Endodermal cell (in vitro differentiated cells): ENCODE results near the gene KRTAP4-12. TPM values are rescaled to one million over a fixed set of nuclear protein-coding genes. Genes with fewer than 3 reads are reported as not detected.
"Not testable (repeated sequence)": the region's sequence is repeated elsewhere in the genome, so short reads cannot be mapped to it uniquely, and the experiment has no call there.

Experiments
- DNase-seq: peaks from one replicate; pipeline ENCODE4 v3.0.0-alpha.2; 2017
- H3K27ac ChIP-seq: 2 replicates; pipeline ENCODE4 v1.5.1; 2013; ENCODE audit warnings: mild to moderate bottlenecking, low read depth, low read length, moderate library complexity
- H3K27me3 ChIP-seq: 2 replicates; pipeline ENCODE4 v1.6.1; 2013; ENCODE audit warnings: mild to moderate bottlenecking, low read length, moderate library complexity; ENCODE audit not compliant: insufficient read depth, control insufficient read depth, poor library complexity, severe bottlenecking
- H3K36me3 ChIP-seq: 2 replicates; pipeline ENCODE4 v1.7.0; 2013; ENCODE audit warnings: mild to moderate bottlenecking, low read length, moderate library complexity; ENCODE audit not compliant: control insufficient read depth, insufficient read depth
- H3K4me1 ChIP-seq: one replicate; pipeline ENCODE4 v1.7.0; 2013; ENCODE audit warnings: low read length; ENCODE audit not compliant: control insufficient read depth, insufficient read depth
- H3K4me3 ChIP-seq: 2 replicates; pipeline ENCODE4 v1.5.1; 2013; ENCODE audit warnings: mild to moderate bottlenecking, low read length, moderate library complexity
- H3K9ac ChIP-seq: 2 replicates; pipeline ENCODE4 v1.6.1; 2013; ENCODE audit warnings: mild to moderate bottlenecking, low read length, moderate library complexity; ENCODE audit not compliant: poor library complexity, severe bottlenecking; ENCODE audit errors: extremely low read depth
- H3K9me3 ChIP-seq: 2 replicates; pipeline ENCODE4 v1.6.1; 2013; ENCODE audit warnings: mild to moderate bottlenecking, low read length, moderate library complexity; ENCODE audit not compliant: control insufficient read depth
- H3K27ac Mint-ChIP-seq: 2 replicates; pipeline ENCODE4 v1.8.0; 2020; ENCODE audit warnings: mixed read lengths
- H3K27me3 Mint-ChIP-seq: 2 replicates; pipeline ENCODE4 v1.8.0; 2021; ENCODE audit warnings: mild to moderate bottlenecking, mixed read lengths; ENCODE audit not compliant: insufficient read depth
- H3K36me3 Mint-ChIP-seq: 2 replicates; pipeline ENCODE4 v1.8.0; 2020; ENCODE audit warnings: low read depth, mixed read lengths
- H3K4me1 Mint-ChIP-seq: 2 replicates; pipeline ENCODE4 v1.8.0; 2020; ENCODE audit warnings: mixed read lengths
- H3K4me3 Mint-ChIP-seq: 2 replicates; pipeline ENCODE4 v1.8.0; 2020; ENCODE audit warnings: mild to moderate bottlenecking, moderate library complexity, mixed read lengths
- H3K9me3 Mint-ChIP-seq: 2 replicates; pipeline ENCODE4 v1.8.0; 2020; ENCODE audit warnings: mild to moderate bottlenecking, mixed read lengths
- CTCF ChIP-seq: fragments of 200-600 bp; sonication (generic); conservative IDR thresholded peaks from 2 replicates; pipeline ENCODE4 v1.5.0; 2021; ENCODE audit warnings: antibody characterized with exemption, mild to moderate bottlenecking
- WGBS, 2 experiments: methylation state at CpG; one replicate each; pipeline versions ENCODE4 v1.1.5 to v1.1.7; 2013; ENCODE audit warnings: missing lambda C conversion rate in 2 of 2, mixed read lengths in 1 of 2; ENCODE audit not compliant: insufficient coverage in 1 of 2, insufficient read length in 1 of 2; 5-methylcytosine and 5-hydroxymethylcytosine counted together
- long read RNA-seq, 4 experiments: library from polyadenylated mRNA in 2 of 4; library from RNA in 1 of 4; library from capped mRNA in 1 of 4; stranded (forward) in 3 of 4; unstranded in 1 of 4; transcript quantifications; one replicate each; pipeline ENCODE4 v2.0.0, GENCODE V29; 2020 to 2021; ENCODE audit warnings: inconsistent platforms in 1 of 4
- polyA plus RNA-seq, 2 experiments: library from polyadenylated mRNA; stranded (reverse); fragments of 50-300 nt; gene quantifications; one replicate each; pipeline ENCODE4 v1.2.3, GENCODE V29; 2013
- total RNA-seq, 2 donors: library from RNA; stranded (reverse); fragmentation: NEBNext Ultra II Directional in 1 of 2; extraction: Animal tissue kit (Norgen Biotek cat#: 25700) in 1 of 2; gene quantifications; 2 replicates in 1 of 2; 3 replicates in 1 of 2; pipeline ENCODE4 v1.2.1, GENCODE V29; 2021

KRTAP4-12 gene
- total RNA-seq, result not detected
- not detected for polyA plus RNA-seq (2013, experiment 1 of 2)
- not detected for polyA plus RNA-seq (2013, experiment 2 of 2)
- long read RNA-seq, experiment 1, result 0 reads
- long read RNA-seq, experiment 2, result 0 reads
- long read RNA-seq, experiment 3, result 0 reads
- long read RNA-seq, experiment 4, result 0 reads

DNA sequence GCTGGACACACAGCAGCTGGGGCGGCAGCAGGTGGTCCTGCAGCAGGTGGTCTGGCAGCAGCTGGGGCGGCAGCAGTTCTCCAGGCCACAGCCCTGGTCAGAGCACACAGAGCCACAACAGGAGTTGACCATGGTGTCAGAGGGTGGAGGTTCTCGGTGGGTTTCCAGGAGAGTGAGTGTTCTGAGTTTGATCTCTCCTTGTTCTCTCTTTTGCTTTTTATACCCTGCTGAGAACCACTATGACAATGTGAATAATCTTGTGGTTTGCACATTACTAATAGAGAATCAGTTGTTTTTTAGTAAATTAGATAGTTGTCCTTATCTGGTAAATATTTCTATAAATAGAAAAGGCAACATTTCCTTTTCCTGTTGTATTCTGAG, at the start of gene KRTAP4-12:
Gene KRTAP4-12, minus strand, starts transcription at position 192 of the 381 bp plus-strand sequence. Its CDS starts 60 bp downstream, at position 132.
- H3K9me3 Mint-ChIP-seq, H3K4me3 ChIP-seq, DNase-seq, H3K9me3 ChIP-seq, H3K9ac ChIP-seq, H3K4me3 Mint-ChIP-seq, H3K36me3 Mint-ChIP-seq, H3K27me3 Mint-ChIP-seq, H3K4me1 Mint-ChIP-seq, H3K27me3 ChIP-seq, H3K27ac ChIP-seq, H3K27ac Mint-ChIP-seq, H3K4me1 ChIP-seq, H3K36me3 ChIP-seq: not testable (repeated sequence)
- 75 to 78% methylated on average over 1 to 3 of the region's 3 CpGs for WGBS, 2 experiments

- no peak for TF ChIP-seq CTCF
Measured at GRCh38 chr17:41171886-41172285, 47.9 kb upstream of the KRTAP4-12 start.

DNA sequence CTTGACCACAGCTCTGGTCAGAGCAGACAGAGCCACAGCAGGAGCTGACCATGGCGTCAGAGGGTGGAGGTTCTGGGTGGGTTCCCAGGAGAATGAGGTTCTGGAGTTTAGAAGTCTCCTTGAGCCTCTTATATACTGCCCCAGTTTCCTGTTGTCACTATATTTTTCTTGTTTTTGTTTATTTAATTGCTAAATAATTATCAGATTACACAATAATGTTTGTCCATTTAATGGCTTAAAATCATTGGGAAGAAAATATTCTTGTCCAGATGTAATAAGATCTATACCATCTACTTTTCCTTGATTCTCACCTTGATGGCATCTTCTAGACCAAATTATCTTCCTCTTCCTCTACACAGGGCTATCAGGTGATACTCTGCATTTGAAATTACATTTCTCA, 44.1 kb upstream of the KRTAP4-12 start, which contains the start of gene KRTAP4-3:
Gene KRTAP4-3, minus strand, starts transcription at position 101 of the 400 bp plus-strand sequence. Its CDS starts 49 bp downstream, at position 52.
- no peaks in the 10 kb centered on the region for H3K9me3 ChIP-seq
- no peaks in the 10 kb centered on the region for H3K4me1 ChIP-seq
- H3K36me3 ChIP-seq, result no peaks in the 10 kb centered on the region
- peak within 1 kb of the TSS; percentile 24 for H3K27ac ChIP-seq
- no peak for TF ChIP-seq CTCF
- H3K27me3 ChIP-seq, result no peaks in the 10 kb centered on the region
- H3K9ac ChIP-seq, result no peak within 1 kb of the TSS
- no peak for DNase-seq
- H3K9me3 Mint-ChIP-seq, result no peaks in the 10 kb centered on the region
- H3K4me1 Mint-ChIP-seq, result no peaks in the 10 kb centered on the region
- H3K27ac Mint-ChIP-seq, result no peak within 1 kb of the TSS
- WGBS, 2 experiments, result 80% methylated on average over 1 of the region's 1 CpG; no CpG with 5 or more reads in 1 of the 2 experiments
- peaks cover 4% of the 10 kb centered on the region for H3K27me3 Mint-ChIP-seq
- H3K4me3 Mint-ChIP-seq, result no peak within 1 kb of the TSS
- H3K4me3 ChIP-seq, result no peak within 1 kb of the TSS
- no peaks in the 10 kb centered on the region for H3K36me3 Mint-ChIP-seq

More at GRCh38 chr17:41171886-41172285, 47.9 kb upstream of the KRTAP4-12 start:
- no peaks in the 10 kb centered on the region for H3K36me3 ChIP-seq
- H3K4me3 ChIP-seq, result no peak overlapping the region
- no peaks in the 10 kb centered on the region for H3K4me1 Mint-ChIP-seq
- H3K27ac Mint-ChIP-seq, result no peak overlapping the region
- no peak overlapping the region for H3K4me3 Mint-ChIP-seq
- H3K4me1 ChIP-seq, result no peaks in the 10 kb centered on the region
- H3K27me3 ChIP-seq, result no peaks in the 10 kb centered on the region
- H3K27me3 Mint-ChIP-seq, result peaks cover 4% of the 10 kb centered on the region
- no peaks in the 10 kb centered on the region for H3K9me3 Mint-ChIP-seq
- no peak overlapping the region for H3K9ac ChIP-seq
- WGBS, 2 experiments, result 95% methylated on average over 2 of the region's 2 CpGs; no CpG with 5 or more reads in 1 of the 2 experiments
- H3K27ac ChIP-seq, result no peak overlapping the region
- DNase-seq, result no peak
- H3K36me3 Mint-ChIP-seq, result no peaks in the 10 kb centered on the region
- no peaks in the 10 kb centered on the region for H3K9me3 ChIP-seq
